Measurements from ENCODE around the gene FAF2.

DNA sequence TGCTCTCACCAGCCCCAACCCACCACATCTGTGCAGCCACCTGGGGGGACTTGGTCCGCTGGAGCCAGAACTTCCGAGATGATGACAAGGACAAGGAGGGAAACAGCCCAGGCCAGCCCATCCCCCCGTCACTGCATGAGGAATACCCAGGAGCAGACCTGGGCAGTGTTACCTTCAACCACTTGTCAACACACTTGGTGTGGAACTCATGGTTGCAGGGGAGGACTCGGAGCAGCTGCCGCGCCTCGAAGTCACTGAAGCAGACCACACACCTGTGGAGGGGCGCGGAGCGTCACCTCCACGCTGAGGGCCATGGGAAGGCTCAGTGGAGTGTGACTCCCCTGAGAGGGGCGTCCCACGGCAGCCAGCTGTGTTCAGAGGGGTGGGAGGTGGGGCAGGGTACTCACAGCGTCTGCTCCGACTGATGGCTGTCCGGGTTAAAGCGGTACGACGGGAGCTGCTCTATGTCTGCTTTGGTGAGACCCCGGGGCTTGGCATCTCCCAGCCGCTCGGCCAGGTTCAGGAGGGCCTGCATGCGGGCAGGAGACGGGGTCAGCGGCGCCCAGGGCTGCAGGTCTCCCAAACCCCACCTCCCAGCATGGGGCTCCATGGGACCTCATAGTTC lies 81.0 kb downstream of the FAF2 start:
- TF ChIP-seq CTCF (IDR thresholded peaks at IDR 0.05) (no peak), HDAC2 (IDR thresholded peaks at IDR 0.05) (no peak), CHD2 (IDR thresholded peaks at IDR 0.05; ENCODE audit: low read length, partially characterized antibody) (no peak), EHMT2 (IDR thresholded peaks at IDR 0.05; ENCODE audit: low read depth) (no peak), ZFP36 (IDR thresholded peaks at IDR 0.05; ENCODE audit: borderline replicate concordance, partially characterized antibody) (no peak), POLR2A (IDR thresholded peaks at IDR 0.05; ENCODE audit: low read length) (no peak), KDM1A (IDR thresholded peaks at IDR 0.05; ENCODE audit: low read depth) (no peak), EP300 (IDR thresholded peaks at IDR 0.05) (no peak), MAX (IDR thresholded peaks at IDR 0.05) (no peak), SREBF2 (IDR thresholded peaks at IDR 0.05) (no peak)
- TF ChIP-seq, protein P1, sequence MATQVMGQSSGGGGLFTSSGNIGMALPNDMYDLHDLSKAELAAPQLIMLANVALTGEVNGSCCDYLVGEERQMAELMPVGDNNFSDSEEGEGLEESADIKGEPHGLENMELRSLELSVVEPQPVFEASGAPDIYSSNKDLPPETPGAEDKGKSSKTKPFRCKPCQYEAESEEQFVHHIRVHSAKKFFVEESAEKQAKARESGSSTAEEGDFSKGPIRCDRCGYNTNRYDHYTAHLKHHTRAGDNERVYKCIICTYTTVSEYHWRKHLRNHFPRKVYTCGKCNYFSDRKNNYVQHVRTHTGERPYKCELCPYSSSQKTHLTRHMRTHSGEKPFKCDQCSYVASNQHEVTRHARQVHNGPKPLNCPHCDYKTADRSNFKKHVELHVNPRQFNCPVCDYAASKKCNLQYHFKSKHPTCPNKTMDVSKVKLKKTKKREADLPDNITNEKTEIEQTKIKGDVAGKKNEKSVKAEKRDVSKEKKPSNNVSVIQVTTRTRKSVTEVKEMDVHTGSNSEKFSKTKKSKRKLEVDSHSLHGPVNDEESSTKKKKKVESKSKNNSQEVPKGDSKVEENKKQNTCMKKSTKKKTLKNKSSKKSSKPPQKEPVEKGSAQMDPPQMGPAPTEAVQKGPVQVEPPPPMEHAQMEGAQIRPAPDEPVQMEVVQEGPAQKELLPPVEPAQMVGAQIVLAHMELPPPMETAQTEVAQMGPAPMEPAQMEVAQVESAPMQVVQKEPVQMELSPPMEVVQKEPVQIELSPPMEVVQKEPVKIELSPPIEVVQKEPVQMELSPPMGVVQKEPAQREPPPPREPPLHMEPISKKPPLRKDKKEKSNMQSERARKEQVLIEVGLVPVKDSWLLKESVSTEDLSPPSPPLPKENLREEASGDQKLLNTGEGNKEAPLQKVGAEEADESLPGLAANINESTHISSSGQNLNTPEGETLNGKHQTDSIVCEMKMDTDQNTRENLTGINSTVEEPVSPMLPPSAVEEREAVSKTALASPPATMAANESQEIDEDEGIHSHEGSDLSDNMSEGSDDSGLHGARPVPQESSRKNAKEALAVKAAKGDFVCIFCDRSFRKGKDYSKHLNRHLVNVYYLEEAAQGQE (IDR thresholded peaks at IDR 0.05) = no peak
- TF ChIP-seq, protein P2, sequence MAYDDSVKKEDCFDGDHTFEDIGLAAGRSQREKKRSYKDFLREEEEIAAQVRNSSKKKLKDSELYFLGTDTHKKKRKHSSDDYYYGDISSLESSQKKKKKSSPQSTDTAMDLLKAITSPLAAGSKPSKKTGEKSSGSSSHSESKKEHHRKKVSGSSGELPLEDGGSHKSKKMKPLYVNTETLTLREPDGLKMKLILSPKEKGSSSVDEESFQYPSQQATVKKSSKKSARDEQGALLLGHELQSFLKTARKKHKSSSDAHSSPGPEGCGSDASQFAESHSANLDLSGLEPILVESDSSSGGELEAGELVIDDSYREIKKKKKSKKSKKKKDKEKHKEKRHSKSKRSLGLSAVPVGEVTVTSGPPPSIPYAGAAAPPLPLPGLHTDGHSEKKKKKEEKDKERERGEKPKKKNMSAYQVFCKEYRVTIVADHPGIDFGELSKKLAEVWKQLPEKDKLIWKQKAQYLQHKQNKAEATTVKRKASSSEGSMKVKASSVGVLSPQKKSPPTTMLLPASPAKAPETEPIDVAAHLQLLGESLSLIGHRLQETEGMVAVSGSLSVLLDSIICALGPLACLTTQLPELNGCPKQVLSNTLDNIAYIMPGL (CRISPR knock-in tag; IDR thresholded peaks at IDR 0.05; ENCODE audit: borderline replicate concordance) = no peak
